ENCODE results near the gene CALD1.
A peak's percentile ranks its signal among the peaks of the same experiment; 100 is the strongest.

Gene CALD1

DNA sequence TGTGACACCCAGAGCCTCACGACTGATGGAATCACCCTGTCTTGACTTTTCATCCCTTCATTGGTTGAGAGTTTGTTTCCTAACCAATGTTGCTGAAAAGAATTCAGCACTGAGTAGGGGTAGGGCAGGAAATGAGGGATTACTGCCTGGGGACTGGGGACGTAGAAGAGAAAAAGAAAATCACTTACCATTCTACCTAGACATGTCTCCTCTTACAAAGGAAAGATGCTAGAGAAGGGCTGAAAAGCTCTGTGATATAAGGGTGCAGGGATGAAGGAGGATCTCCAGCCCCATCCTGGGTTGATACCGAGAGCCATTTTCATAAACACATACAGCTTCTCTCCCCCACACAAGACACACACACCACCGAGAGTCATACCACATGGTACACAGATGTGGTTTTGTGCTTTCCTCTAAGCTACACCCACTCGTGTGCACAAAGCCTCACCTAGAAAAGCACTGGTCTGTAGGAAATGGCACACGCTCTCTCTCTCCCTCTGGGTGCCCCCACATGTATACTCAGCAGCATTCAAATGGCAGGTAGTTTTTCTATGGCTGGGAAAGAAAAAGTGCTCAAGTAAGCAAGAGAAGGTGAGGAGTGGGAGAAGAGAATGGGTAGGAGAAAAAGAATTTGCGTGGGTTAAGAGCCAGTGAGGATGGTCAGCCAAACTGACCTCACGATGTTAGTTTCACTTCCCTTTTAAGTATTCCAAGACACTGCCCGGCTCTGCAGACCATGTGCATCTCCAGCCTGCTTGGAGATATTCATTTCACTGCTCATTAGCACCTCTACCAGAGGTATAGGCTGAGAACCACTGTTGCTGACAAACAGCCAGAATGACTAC lies 85.8 kb downstream of the CALD1 start:
- DNase-seq: no peak

DNA sequence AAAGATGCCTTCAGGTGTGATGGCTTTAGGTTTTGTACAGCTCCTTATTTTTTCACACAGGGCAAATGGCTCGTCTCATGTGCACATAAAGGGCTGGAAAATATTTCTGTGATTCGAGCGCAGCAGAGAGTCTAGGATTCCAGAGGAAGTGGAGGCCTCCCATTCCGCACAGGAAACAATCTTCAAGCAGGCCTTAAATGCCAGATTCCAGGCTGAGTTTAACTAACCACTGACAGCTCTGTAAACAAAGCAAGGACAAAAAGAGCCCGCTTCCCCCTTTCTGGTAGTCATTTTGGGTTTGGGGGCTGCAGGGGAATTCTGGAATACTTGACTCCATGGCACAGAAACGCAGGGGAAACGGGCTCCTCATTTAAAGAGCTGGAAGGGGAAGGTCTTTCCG lies 87.2 kb downstream of the CALD1 start:
- no peak for DNase-seq

DNA sequence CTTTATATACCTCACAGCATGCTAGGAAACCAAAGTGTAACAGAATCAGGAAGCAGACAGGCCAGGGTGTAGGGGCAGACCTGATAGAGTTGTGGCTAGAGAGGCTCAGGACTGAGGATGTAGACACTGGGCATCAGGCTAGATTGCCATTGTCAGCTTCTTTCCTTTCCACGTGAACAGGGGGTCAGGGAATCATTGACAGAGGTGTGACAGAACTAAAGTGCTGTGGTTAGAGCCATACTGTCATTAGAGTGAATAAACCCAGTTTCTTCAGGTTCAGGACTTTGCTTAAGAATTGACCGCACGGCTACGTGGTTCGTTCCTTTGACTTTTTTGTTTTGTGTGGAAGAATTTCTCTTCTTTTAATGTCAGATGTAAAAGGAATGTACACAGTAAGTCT lies 90.7 kb downstream of the CALD1 start:
- DNase-seq: no peak

DNA sequence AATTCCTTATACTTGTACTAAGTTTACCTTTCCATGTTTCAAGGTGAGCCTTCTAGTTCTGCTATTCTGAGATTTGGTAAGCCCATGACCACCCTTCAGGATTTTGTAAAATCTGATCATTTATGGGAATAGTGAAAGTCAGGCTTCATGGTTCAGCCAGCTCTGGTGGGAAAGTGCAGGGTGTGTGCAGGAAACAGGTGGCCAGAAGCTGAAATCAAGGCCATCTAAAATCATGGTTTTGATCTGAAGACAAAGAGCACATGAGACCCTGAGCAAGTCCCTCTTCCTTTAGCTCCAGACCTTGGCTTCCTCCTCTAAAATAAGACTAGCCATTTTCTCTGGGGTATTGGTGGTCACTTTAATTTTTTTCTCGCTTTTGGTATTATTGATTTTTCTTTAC lies 91.3 kb downstream of the CALD1 start:
- DNase-seq: no peak

DNA sequence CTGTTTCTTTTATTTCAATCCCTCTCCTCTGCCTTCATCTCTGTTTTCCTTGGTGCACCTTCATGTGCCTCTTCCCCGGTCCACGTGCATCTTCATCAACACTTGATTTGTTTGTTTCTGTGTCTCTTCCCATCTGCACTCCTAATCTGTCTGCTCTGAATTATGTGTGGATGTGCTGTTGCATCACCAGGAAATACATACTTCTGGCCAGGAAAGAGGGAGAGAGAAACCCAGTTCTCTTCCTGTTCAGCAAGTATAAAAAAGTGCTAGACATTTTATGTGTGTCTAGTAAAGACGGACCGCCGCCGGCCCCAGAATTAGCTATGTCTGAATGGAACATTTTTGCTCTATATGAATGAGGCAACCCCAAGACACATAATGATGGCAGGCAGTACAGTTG lies 93.8 kb downstream of the CALD1 start:
- DNase-seq: no peak

DNA sequence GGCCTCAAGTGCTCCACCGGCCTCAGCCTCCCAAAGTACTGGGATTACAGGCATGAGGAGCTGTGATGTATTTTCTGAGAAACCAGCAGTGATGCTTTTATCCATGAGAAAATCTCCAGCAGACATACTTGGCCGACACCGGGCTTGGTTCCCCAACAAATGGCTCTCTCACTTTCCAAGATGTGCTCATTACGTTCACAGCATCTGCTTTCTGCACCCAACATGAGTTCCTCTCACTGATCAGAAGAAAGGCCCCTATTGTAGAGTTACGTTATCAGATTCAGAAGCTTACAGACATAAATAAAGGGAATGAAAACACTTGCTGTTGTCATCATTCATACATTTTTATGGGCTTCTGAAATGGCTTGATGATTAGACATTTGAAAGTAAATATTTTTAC lies 95.0 kb downstream of the CALD1 start:
- DNase-seq: no peak

DNA sequence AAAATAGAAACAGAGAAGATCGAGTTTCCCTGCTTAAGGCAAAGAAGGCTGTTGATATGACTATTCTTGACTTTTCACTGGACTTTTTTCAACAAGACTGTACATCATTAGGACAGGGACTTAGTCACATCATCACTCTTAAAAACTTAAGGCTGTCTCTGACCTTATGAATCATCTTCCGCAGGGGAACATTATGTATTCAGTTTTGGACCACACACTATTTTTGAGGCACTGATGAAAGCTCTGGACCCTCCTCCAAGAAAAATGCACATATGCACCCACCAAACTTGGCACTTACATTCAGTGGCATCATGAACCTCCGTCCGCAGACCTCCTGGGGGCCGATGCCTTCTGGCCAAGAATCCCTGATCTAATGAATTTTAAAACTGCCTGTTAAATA lies 96.4 kb downstream of the CALD1 start:
- DNase-seq: no peak

DNA sequence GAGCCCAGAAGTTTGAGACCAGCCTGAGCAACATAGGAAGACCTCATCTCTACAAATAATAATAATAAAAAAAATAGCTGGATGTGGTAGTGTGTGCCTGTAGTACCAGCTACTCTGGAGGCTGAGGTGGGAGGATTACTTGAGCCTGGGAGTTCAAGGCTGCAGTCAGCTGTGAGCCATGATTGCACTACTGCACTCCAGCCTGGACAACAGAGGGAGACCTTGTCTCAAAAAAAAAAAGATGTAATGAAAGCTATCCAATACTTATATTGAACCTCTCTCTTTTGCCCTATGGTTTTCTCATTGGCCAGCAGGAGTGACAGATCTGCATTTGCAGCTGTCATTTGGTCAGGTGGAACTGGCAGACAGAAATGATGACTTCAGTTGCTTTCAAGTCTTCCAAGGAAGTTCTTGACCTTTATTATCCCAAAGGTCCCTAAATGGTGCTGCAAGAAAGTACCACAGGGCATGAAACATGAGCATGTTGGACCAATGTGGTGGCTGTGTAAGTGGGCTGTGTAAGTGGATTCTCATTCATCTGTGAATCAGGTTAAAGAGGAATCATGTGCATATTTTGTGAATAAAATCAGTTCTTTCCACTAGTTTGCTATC lies 99.4 kb downstream of the CALD1 start:
- DNase-seq: no peak

DNA sequence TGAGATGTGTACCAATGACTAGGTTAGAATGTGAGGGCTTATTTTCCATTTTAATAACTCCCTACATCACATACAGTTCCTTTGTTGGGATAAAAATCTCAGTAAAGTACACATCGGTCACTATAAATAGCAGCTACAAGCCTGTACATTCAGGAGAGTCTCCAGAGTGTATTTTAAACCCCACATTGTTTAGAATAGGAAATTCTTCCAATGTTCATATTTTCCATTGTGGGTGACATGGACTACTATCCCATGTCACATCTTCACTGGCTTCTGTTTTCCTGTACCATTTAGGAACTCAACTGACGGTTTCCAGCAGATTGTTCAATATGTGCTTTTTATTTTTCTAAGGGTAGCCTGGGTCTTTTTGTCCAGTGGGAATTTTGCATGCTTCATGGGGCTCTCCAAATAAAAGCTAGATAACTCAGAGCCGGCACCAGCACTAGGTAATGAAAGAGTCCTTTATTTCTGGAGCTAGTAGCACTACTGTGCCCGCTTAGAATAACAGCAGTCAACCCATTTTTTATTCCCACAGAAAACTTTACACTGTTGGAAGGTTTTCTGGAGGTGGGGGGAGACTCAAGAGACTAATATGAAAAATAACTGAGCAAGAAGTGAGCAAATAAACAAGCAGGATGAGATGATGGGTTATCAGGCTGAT lies 100.5 kb downstream of the CALD1 start:
- DNase-seq: no peak

DNA sequence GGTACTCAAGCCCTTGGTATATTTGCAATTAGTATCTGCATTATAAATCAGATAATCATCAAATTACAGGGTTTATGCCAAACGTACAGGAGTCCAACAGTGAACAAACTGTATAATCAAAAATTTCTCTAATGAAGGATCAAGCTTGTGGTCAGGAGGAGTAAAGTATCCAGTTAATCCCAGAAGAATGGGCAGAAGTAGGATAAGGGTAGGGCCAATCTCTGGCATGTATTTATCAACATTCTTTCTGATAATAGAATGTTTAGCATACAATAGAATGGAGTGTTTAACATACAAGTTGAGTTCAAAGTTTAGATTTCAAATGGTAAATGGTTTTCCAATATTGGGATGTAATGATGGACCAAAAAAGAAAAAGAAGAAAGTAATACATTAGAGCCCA lies 103.0 kb downstream of the CALD1 start:
- no peak for DNase-seq

DNA sequence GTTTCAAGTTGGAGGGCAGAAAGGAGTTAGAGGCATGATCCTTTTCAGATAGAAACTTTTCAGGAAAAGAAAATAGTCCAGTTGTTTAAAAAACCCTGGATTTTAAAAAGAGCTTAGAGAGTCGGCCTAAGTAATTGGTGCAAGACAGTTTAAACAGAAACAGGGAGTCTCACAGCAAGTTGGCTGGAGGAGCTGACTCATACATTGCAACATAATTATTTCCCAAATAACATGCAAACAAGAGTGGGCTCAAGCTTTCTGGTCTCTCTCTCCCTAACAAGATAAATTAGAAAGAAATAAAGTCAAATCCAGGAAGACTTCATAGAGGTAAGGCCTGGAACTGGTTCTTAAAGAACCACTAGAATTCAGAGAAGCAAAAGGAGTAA lies 106.5 kb downstream of the CALD1 start:
- DNase-seq: no peak

DNA sequence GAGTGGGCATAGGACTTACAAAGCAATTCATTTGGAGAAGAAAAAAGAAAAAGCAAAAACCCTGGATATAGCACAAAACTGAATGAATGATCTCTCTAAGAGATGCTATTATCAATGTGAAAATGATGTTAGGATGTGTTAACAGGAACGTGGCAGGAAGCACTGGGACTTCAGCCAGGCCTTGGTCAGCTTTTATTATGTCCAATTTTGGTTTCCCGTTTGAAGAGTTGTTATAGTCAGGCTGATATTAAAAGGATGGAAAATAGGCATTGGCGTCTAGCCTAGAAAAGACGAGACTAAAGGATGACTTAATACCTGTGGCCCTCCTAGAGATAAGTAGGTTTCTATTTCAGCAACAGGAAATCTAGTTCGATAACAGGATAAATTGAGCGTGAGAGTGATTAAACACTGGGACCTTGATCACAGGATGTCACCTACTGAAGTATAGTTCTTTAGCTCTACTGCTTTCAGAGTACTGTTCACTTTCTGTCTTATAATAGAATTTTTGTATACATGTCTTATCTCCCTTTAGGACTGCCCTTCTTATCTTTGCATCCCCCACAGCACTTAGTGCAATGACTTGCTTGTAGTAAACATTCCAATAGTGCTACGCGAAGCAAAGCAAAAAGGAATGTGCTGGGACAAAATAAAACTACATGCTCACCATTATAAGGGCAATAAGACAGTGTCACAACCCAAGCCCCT lies 107.1 kb downstream of the CALD1 start:
- DNase-seq: no peak

DNA sequence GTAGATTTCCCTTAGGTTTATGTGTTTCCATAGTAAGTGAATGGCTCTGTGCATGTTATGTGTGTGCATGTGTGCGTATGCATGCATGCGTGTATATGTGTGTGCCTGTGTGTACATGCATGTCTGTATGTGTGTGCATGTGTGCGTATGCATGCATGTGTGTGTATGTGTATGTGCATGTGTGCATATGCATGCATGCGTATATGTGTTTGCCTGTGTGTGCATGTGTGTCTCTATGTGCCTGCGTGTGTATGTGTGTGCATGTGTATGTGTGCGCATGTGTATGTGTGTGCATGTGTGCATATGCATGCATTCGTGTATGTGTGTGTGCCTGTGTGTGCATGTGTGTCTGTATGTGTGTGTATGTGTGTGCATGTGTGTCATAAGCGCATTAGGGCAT lies 108.1 kb downstream of the CALD1 start:
- DNase-seq: no peak

DNA sequence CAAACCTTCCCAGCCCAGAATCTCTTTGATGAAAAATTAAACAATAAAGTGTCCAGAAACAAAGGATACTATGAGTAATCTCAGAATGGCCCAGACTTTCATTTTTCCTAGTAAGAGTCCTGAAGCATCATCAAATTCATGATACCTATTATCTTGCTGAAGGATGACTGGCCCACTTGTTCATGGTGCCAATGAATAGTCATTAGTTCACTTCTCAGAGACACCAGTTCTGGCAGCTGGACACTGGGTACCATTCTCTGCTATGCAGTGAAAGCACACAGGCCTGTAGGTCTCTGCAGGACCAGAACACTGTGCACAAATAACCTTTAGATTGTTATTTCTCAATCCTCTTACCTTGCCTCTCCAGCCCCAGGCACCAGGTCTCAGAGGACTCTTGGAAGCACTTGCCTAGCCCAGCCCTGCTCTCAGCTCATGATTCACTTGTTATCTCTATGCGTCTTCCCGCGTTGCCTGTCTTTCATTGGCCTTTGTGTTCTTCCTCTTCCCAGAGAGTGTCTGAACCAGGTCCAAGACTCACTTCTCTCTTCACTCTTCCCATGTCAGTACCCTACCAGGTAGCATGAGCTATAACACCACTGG lies 108.8 kb downstream of the CALD1 start:
- DNase-seq: no peak

DNA sequence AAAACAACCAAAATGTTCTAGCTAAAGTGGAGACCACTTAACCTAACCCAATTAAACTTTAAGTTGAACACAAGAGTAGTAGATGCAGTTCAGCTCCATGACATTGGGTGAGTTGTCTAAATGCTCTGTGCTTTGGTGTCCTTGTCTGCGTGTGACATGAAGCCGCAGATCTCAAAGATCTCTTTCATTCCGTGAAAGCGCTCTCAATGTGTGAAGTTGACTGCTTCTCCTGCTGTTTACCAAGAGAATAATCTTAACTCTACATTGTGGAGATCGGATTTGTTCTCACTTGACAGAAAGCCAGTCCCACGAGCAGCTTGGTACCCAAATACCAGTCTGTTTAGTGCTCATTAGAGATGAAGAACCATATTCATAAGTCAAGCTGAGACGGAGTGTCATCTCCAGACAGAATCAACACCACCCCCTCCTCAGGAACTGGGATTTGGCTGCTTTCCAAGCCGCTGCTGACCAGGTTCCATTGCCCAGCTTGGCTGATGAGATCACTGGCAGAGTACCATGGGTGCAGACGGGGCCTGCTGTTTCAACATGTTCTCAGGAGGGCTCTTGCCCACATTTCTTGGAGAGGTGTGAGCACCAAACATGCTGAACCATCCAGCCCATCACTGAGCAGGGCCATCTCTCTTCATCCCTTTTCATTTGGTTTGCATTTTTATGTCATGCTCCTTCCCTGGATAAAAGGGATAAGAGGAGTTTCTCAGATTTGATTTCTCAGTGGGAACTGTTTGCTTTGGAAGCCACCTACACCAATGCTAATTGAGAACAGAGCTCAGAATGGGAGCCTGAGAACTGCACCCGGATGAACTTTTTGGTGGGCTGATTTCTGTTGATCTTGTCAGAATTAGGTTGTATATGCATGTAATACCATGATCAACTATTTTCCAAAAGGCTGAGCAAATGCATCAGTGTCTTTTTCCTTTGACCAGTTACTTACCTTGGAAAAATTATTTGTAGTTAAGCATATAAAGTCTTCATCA lies 111.1 kb downstream of the CALD1 start:
- peak in 11 of 14 donors; percentile 19 to 80 (median 36) for DNase-seq

DNA sequence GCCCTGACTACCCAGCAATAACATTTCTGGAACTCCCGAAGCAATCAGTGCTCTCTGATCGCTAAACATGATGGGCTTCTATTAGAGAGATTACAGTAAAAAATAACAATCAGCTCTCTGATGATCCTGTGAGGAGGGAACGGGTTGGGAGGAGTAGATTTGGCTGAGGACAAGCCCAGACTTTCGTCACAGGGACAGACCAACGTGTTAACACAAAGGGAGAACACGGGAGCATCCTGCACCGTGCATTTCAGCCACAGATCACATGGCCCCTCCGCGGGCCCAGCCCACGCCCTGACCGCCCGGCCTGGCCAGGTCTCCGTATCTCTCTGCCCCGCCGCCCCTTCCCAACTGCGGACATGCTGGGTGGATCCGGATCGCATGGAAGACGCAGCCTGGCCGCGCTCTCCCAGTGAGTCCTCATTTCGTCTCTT lies 111.8 kb downstream of the CALD1 start:
- peak in 13 of 14 donors; percentile 21 to 98 (median 73) for DNase-seq

DNA sequence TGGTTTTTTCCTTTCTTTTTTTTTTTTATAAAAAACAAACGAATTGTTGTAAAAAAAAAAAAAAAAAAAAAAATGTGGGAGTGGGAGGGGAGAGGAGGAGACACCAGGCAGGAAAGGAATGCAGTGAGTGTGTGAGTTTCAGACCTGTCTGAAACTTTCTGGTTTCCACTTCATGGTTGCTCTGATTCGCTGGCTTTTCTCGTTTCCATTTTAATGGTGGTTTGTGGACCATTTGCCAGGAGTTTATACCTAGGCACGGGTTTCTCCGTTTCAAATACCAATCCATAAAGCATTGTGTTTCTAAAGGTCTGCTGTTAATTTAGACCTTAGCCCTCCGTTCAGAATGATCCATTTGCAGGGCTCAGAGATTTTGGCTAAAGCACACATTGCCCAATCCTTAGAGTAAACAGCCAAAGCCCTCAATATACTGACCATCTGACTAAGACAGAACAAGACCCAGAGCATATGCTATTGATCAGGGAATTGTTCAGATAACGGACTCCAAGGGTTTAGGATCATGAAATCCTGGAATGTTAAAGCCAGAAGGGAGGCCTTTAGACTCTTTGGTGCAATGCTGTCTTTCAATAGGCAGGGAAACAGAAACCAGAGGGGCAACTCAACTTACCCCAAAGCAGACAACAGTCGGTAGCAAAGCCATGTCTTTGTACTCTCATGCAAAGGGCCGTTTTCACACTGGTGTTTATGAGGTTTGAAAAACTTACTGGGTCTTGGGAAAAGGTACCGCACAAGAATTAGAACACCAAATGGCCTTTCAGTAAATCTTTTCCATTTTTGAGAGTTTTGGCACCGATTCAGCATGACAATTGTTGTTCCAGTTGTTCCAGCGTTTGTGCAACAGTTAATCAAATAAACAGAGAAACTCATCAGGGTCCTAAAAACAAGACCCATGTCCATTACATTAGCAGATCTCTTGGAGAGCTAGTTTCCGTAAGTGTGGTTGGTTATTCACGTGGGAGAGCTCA lies 112.6 kb downstream of the CALD1 start:
- peak in 2 of 14 donors; percentile 48 to 68 for DNase-seq

DNA sequence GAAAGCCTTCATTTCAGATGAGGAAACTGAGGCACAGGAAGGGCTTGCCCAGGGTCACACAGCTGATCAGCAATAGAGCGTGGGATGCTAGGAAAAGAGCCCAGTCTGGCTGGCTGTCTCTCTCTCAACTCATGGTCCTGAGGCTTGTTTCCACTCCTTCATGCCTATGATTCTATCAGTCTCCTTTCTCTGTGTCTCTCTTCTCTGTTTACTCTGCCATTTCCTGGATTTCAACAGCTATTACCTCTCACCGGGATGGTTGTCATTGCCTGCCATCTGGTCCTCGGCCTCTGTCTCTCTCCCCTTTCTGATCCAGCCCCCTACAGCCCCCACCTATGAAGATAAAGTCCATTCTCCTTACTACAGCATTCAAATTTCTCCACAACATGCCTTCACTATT lies 113.5 kb downstream of the CALD1 start:
- DNase-seq: peak in 1 of 14 donors; percentile 25

DNA sequence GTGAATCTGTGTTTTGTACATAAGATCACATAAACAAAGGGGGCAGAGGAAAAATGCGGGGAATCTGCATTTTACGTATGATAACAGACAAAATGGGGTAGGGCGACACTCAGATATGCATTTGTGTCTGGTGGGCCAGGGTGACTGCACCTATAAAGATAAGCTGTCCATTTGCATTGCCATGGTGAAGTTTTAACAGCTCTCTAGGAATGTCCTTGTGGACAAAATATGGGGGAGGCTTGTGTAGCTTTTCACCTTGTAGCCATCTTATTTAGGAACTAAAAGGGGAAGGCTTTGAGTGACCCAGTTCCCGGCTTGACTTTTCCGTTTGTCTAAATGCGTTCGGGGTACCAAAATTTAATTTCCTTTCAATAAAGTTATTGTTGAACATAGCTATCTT lies 114.5 kb downstream of the CALD1 start:
- DNase-seq: no peak

DNA sequence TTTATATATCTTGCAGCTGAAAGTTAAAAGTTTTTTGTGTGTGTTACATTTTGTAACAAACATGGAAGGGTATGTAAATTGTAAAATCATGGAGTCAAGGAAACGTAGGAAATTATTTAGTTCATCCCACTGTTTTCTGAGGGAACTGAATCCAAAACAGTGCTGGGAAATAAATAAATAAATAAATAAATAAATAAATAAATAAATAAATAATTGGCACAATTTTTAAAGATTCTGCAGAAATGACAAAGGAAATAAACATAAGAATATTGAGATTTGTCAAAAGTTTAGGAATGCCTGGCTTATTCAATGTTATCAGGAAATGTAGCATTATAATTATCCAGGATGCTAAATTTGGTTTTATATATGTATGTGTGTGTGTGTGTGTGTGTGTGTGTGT lies 115.5 kb downstream of the CALD1 start:
- no peak for DNase-seq

Data from C1 segment of cervical spinal cord (tissue), 14 donors.